ENCODE data around the gene DST.

Gene DST

GRCh38 chr6:56513631-56514030 is 129.1 kb downstream of the DST start:
- Histone ChIP-seq H3K27me3 (ENCODE audit: insufficient read depth, poor library complexity, severe bottlenecking) (no peaks in the 10 kb centered on the region), H3K27ac (replicated peaks) (no peak overlapping the region), H3K4me3 (replicated peaks; ENCODE audit: insufficient read depth, low read length) (no peak overlapping the region)
- DNase-seq (ENCODE audit: low read depth in 1 of 2, low spot score in 1 of 2), result no peak
- no peak for TF ChIP-seq SPI1 (IDR thresholded peaks at IDR 0.05; ENCODE audit: borderline replicate concordance, low read depth)
- TF ChIP-seq POLR2AphosphoS5 (IDR thresholded peaks at IDR 0.05; ENCODE audit: low read depth), result no peak
- no peak for TF ChIP-seq GABPA (IDR thresholded peaks at IDR 0.05; ENCODE audit: low read depth)
- no peak for TF ChIP-seq REST (IDR thresholded peaks at IDR 0.05; ENCODE audit: insufficient replicate concordance, low read depth)
- no peak for TF ChIP-seq CTCF (IDR thresholded peaks at IDR 0.05; ENCODE audit: insufficient read depth, low read length)

- H3K27ac ChIP-seq (replicated peaks), result no peak overlapping the region
- DNase-seq (ENCODE audit: low read depth in 1 of 2, low spot score in 1 of 2), result no peak
- TF ChIP-seq CTCF (IDR thresholded peaks at IDR 0.05; ENCODE audit: insufficient read depth, low read length), result no peak
- TF ChIP-seq SPI1 (IDR thresholded peaks at IDR 0.05; ENCODE audit: borderline replicate concordance, low read depth), result no peak
- TF ChIP-seq GABPA (IDR thresholded peaks at IDR 0.05; ENCODE audit: low read depth), result no peak
- TF ChIP-seq POLR2AphosphoS5 (IDR thresholded peaks at IDR 0.05; ENCODE audit: low read depth), result no peak
- TF ChIP-seq REST (IDR thresholded peaks at IDR 0.05; ENCODE audit: insufficient replicate concordance, low read depth), result no peak
- H3K4me3 ChIP-seq (replicated peaks; ENCODE audit: insufficient read depth, low read length), result no peak overlapping the region
- H3K27me3 ChIP-seq (ENCODE audit: insufficient read depth, poor library complexity, severe bottlenecking), result no peaks in the 10 kb centered on the region
Measured at GRCh38 chr6:56511591-56511990, 131.1 kb downstream of the DST start.

- H3K27me3 ChIP-seq (ENCODE audit: insufficient read depth, poor library complexity, severe bottlenecking), result no peaks in the 10 kb centered on the region
- H3K27ac ChIP-seq (replicated peaks), result no peak overlapping the region
- no peak for DNase-seq (ENCODE audit: low read depth in 1 of 2, low spot score in 1 of 2)
- TF ChIP-seq POLR2AphosphoS5 (IDR thresholded peaks at IDR 0.05; ENCODE audit: low read depth) (no peak), CTCF (IDR thresholded peaks at IDR 0.05; ENCODE audit: insufficient read depth, low read length) (no peak), SPI1 (IDR thresholded peaks at IDR 0.05; ENCODE audit: borderline replicate concordance, low read depth) (no peak), GABPA (IDR thresholded peaks at IDR 0.05; ENCODE audit: low read depth) (no peak)
- H3K4me3 ChIP-seq (replicated peaks; ENCODE audit: insufficient read depth, low read length), result no peak overlapping the region
Measured at GRCh38 chr6:56510984-56511531, 131.6 kb downstream of the DST start.

- Histone ChIP-seq H3K27ac (replicated peaks) (no peak overlapping the region), H3K4me3 (replicated peaks; ENCODE audit: insufficient read depth, low read length) (no peak overlapping the region), H3K27me3 (ENCODE audit: insufficient read depth, poor library complexity, severe bottlenecking) (no peaks in the 10 kb centered on the region)
- DNase-seq (ENCODE audit: low read depth in 1 of 2, low spot score in 1 of 2), result no peak
- TF ChIP-seq SPI1 (IDR thresholded peaks at IDR 0.05; ENCODE audit: borderline replicate concordance, low read depth) (no peak), REST (IDR thresholded peaks at IDR 0.05; ENCODE audit: insufficient replicate concordance, low read depth) (no peak), POLR2AphosphoS5 (IDR thresholded peaks at IDR 0.05; ENCODE audit: low read depth) (no peak), GABPA (IDR thresholded peaks at IDR 0.05; ENCODE audit: low read depth) (no peak), CTCF (IDR thresholded peaks at IDR 0.05; ENCODE audit: insufficient read depth, low read length) (no peak)
Measured at GRCh38 chr6:56509031-56509430, 133.7 kb downstream of the DST start.
